Omental fat pad (tissue), 4 donors: ENCODE data around the gene ADGRL3. TPM values are rescaled to one million over a fixed set of nuclear protein-coding genes. Genes with fewer than 3 reads are reported as not detected.
"Not testable (repeated sequence)": the region's sequence is repeated elsewhere in the genome, so short reads cannot be mapped to it uniquely, and the experiment has no call there.

Experiments
- ATAC-seq: fragments of 150-250 bp; one replicate; pipeline ENCODE4 v1.9.1; 2016; ENCODE audit warnings: mild to moderate bottlenecking, moderate library complexity; ENCODE audit not compliant: low FRiP score
- DNase-seq: peaks from one replicate; pipeline ENCODE4 v3.0.0-alpha.2; 2019; ENCODE audit warnings: low spot score
- CTCF ChIP-seq, 3 donors: fragments of 450-650 bp; IDR thresholded peaks; one replicate each; pipeline ENCODE4 v1.5.1; 2016 to 2017; ENCODE audit warnings: antibody characterized with exemption in 3 of 3, mild to moderate bottlenecking in 3 of 3, moderate library complexity in 2 of 3
- total RNA-seq, 4 donors: library from RNA; depleted of rRNA; stranded (reverse); fragments of >200 nt; gene quantifications; one replicate each; pipeline ENCODE4 v1.1.0, GENCODE V29; 2016

Gene ADGRL3
- total RNA-seq, 4 donors from 2014 or later: 2.5 to 16.4 (median 4.6) TPM

DNA sequence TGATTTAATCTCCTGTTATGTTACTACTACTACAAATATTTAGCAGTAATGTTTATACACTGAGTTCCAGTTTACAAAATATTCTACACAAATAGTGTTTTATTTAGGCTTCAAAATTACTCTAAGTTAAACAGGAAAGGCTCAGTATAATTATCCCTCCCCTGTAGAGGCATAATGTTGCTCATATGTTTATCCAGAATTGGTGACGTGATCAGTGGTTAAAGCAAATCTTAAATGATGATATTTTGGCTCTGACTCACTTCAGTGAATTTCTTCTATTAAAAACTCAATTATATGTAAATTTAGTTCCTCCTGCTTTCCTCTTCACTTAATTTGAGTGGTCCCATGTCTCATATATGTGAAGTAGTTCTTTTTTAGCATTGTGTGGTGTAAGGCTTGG, 438.5 kb downstream of the ADGRL3 start:
- TF ChIP-seq CTCF (IDR thresholded peaks at IDR 0.05): no peak
- DNase-seq (no peak), ATAC-seq (no peak)

- not testable (repeated sequence) for ATAC-seq, DNase-seq
Measured at GRCh38 chr4:61646746-61647350, 446.7 kb downstream of the ADGRL3 start.

DNA sequence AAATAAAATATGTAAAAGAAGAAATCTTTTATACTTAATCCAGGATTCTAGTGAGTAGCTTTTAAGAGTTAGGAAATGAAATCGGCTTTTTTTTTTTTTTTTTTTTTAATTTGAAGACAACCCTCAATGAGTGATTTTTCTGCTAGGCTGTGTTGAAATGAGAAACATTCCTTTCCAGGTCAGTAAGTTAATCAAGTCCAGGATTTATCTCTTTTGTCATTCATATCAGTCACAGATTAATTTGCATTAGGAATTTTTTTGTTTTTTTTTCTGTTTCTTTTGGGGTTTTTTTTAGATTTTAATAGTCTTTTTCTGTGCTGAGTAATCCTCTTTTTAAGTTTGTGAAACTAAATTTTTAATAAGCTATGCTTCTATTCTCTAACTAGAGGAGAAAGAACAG, 448.1 kb downstream of the ADGRL3 start:
- no peak for ATAC-seq
- TF ChIP-seq CTCF (IDR thresholded peaks at IDR 0.05): no peak
- DNase-seq: no peak

DNA sequence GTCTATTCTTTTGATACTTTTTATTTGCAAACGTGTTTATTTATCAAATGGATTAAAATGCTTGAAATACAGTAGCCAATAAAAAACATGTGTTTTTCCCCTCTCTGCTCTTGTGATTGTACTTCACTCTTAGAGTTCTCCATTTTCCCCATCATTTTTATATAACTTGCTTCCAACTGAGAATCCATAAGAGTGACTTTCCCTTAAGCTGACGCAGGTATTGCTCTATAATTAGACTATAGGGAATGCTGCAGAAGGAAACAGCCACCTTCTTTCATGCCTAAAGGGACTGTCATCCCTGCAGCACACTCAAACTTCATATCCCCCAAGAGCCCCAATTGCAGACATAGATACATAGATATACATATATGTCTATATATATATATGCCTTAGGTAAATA, 456.9 kb downstream of the ADGRL3 start:
- ATAC-seq (no peak), DNase-seq (no peak)
- TF ChIP-seq CTCF (IDR thresholded peaks at IDR 0.05): no peak

DNA sequence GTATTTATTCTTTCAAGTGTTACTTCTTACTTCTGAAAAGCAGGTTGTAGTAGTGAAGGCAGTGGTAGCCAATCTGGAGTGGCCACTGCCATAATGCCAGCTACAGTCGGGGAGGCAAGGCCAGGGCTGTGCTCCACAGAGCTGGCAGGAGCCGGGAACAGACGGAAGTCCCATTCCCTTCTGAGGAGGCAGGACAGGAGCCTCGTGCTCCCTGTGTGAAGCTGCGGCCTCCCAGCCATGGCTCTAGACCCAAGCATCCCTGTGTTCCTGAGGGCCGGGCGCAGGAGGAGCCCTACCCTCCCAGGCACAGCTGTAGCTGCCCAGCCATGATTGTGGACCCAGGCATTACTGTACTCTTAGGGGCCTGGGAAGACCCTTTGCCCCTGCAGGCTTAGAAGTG, 461.8 kb downstream of the ADGRL3 start:
- ATAC-seq (no peak), DNase-seq (no peak)
- TF ChIP-seq CTCF (IDR thresholded peaks at IDR 0.05): no peak

DNA sequence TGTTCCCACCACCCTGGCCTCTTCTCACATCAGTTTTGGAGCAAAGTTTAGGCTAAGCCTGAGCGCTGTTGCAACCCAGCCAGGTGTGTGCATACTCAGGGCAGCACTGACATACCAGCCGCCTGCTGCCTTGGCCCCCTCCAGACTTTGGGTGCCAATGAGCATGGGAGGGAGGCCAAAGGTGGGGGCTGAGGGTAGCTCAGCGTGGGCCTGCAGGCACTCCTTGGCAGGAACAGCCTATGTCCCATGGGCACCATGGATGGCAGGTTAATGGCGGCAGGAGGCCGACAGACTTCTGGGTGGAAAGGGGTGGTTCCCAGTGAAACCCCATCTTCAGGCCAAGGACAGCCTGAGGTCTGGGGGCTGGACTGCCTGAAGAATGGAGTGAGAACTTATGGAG, 462.2 kb downstream of the ADGRL3 start:
- TF ChIP-seq CTCF (IDR thresholded peaks at IDR 0.05): no peak
- DNase-seq (no peak), ATAC-seq (no peak)

GRCh38 chr4:61663310-61663709, 463.2 kb downstream of the ADGRL3 start:
- ATAC-seq (no peak), DNase-seq (no peak)
- no peak for TF ChIP-seq CTCF (IDR thresholded peaks at IDR 0.05)

- no peak for ATAC-seq
- no peak for DNase-seq
- TF ChIP-seq CTCF (IDR thresholded peaks at IDR 0.05): no peak
Measured at GRCh38 chr4:61665649-61666048, 465.5 kb downstream of the ADGRL3 start.
